ENCODE measurements around the gene XIRP2.
"Not testable (repeated sequence)": the region's sequence is repeated elsewhere in the genome, so short reads cannot be mapped to it uniquely, and the experiment has no call there.

XIRP2 gene

GRCh38 chr2:167048829-167049228 is 160.5 kb downstream of the XIRP2 start:
- DNase-seq (ENCODE audit: low read depth), result no peak

GRCh38 chr2:167049659-167050058 is 161.4 kb downstream of the XIRP2 start:
- no peak for DNase-seq (ENCODE audit: low read depth)

GRCh38 chr2:167052825-167053224 is 164.5 kb downstream of the XIRP2 start:
- DNase-seq (ENCODE audit: low read depth), result peak; percentile 79

GRCh38 chr2:167054881-167055280 is 166.6 kb downstream of the XIRP2 start:
- no peak for DNase-seq (ENCODE audit: low read depth)

GRCh38 chr2:167057446-167057845 is 169.2 kb downstream of the XIRP2 start:
- DNase-seq (ENCODE audit: low read depth), result peak; percentile 7

- DNase-seq (ENCODE audit: low read depth), result no peak
These were observed 170.9 kb downstream of the XIRP2 start for GRCh38 chr2:167059173-167059572.

- peak; percentile 28 for DNase-seq (ENCODE audit: low read depth)
These were observed 181.6 kb downstream of the XIRP2 start for GRCh38 chr2:167069855-167070254.

- DNase-seq (ENCODE audit: low read depth), result not testable (repeated sequence)
These were observed 187.4 kb downstream of the XIRP2 start for GRCh38 chr2:167075708-167076107.

- not testable (repeated sequence) for DNase-seq (ENCODE audit: low read depth)
These were observed 210.7 kb downstream of the XIRP2 start for GRCh38 chr2:167098931-167099330.

GRCh38 chr2:167100506-167100905 is 212.2 kb downstream of the XIRP2 start:
- DNase-seq (ENCODE audit: low read depth), result no peak

GRCh38 chr2:167103028-167103756 is 214.9 kb downstream of the XIRP2 start:
- no peak for DNase-seq (ENCODE audit: low read depth)

- DNase-seq (ENCODE audit: low read depth), result no peak
These were observed 215.5 kb downstream of the XIRP2 start for GRCh38 chr2:167103757-167104133.

- no peak for DNase-seq (ENCODE audit: low read depth)
These were observed 216.4 kb downstream of the XIRP2 start for GRCh38 chr2:167104691-167105090.

- DNase-seq (ENCODE audit: low read depth), result not testable (repeated sequence)
These were observed 221.4 kb downstream of the XIRP2 start for GRCh38 chr2:167109682-167110081.

GRCh38 chr2:167110345-167110744 is 222.1 kb downstream of the XIRP2 start:
- no peak for DNase-seq (ENCODE audit: low read depth)

- peak; percentile 96 for DNase-seq (ENCODE audit: low read depth)
These were observed 225.7 kb downstream of the XIRP2 start for GRCh38 chr2:167114018-167114417.

GRCh38 chr2:167115541-167115940 is 227.3 kb downstream of the XIRP2 start:
- DNase-seq (ENCODE audit: low read depth), result no peak

GRCh38 chr2:167122389-167122788 is 234.1 kb downstream of the XIRP2 start:
- no peak for DNase-seq (ENCODE audit: low read depth)

GRCh38 chr2:167126165-167126564 is 237.9 kb downstream of the XIRP2 start:
- DNase-seq (ENCODE audit: low read depth), result no peak

GRCh38 chr2:167127135-167127534 is 238.9 kb downstream of the XIRP2 start:
- DNase-seq (ENCODE audit: low read depth), result peak; percentile 50

- DNase-seq (ENCODE audit: low read depth), result no peak
These were observed 239.8 kb downstream of the XIRP2 start for GRCh38 chr2:167128130-167128529.

- DNase-seq (ENCODE audit: low read depth), result no peak
These were observed 243.8 kb downstream of the XIRP2 start for GRCh38 chr2:167132066-167132465.

GRCh38 chr2:167132906-167133555 is 244.8 kb downstream of the XIRP2 start:
- peak; percentile 53 for DNase-seq (ENCODE audit: low read depth)

- no peak for DNase-seq (ENCODE audit: low read depth)
These were observed 245.3 kb downstream of the XIRP2 start for GRCh38 chr2:167133614-167134013.
